GM12878 (cell line): ENCODE results near the gene KIFC3. TPM values are rescaled to one million over a fixed set of nuclear protein-coding genes. Genes with fewer than 3 reads are reported as not detected.

ENCODE experiments used
- BCLAF1 ChIP-seq: fragments of 450-650 bp; IDR thresholded peaks from 2 replicates; pipeline ENCODE4 v1.6.1; 2017; ENCODE audit warnings: antibody characterized with exemption, mild to moderate bottlenecking, moderate library complexity
- BRCA1 ChIP-seq: IDR thresholded peaks from 2 replicates; pipeline ENCODE4 v1.6.1; 2011; ENCODE audit warnings: low read depth, low read length, improper control_type of control experiment
- CEBPZ ChIP-seq: fragments of 150-350 bp; IDR thresholded peaks from 2 replicates; pipeline ENCODE4 v1.6.1; 2016; ENCODE audit warnings: low read depth, low read length
- E2F4 ChIP-seq: IDR thresholded peaks from 2 replicates; pipeline ENCODE4 v1.6.1; 2012; ENCODE audit warnings: low read depth, low read length, improper control_type of control experiment
- E2F8 ChIP-seq: fragments of 450-650 bp; IDR thresholded peaks from 2 replicates; pipeline ENCODE4 v1.6.1; 2018; ENCODE audit warnings: mild to moderate bottlenecking, low read depth, moderate library complexity; ENCODE audit not compliant: partially characterized antibody
- EGR1 ChIP-seq, 2 experiments: IDR thresholded peaks; 1 replicate in 1 of 2; 2 replicates in 1 of 2; pipeline ENCODE4 v1.6.1; 2011 to 2012; ENCODE audit warnings: low read depth in 2 of 2, low read length in 2 of 2, borderline replicate concordance in 1 of 2, mild to moderate bottlenecking in 1 of 2, moderate library complexity in 1 of 2
- EZH2 ChIP-seq: IDR thresholded peaks from 2 replicates; pipeline ENCODE4 v1.6.1; 2012; ENCODE audit warnings: low read depth, mild to moderate bottlenecking, control low read depth, inconsistent platforms, low read length, borderline replicate concordance; ENCODE audit not compliant: control insufficient read depth
- IRF3 ChIP-seq: fragments of 450-650 bp; IDR thresholded peaks from 2 replicates; pipeline ENCODE4 v1.6.1; 2014; ENCODE audit warnings: mild to moderate bottlenecking
- KLF5 ChIP-seq: fragments of 450-650 bp; IDR thresholded peaks from 2 replicates; pipeline ENCODE4 v1.6.1; 2014; ENCODE audit warnings: mild to moderate bottlenecking; ENCODE audit not compliant: partially characterized antibody
- MEF2B ChIP-seq: fragments of 450-650 bp; IDR thresholded peaks from 2 replicates; pipeline ENCODE4 v1.6.1; 2018; ENCODE audit warnings: mild to moderate bottlenecking, moderate library complexity; ENCODE audit not compliant: partially characterized antibody, poor library complexity, severe bottlenecking
- RB1 ChIP-seq: fragments of 450-650 bp; formaldehyde crosslinking; IDR thresholded peaks from 2 replicates; pipeline ENCODE4 v1.6.1; 2017; ENCODE audit warnings: mild to moderate bottlenecking, borderline replicate concordance
- RELA ChIP-seq: fragments of 450-650 bp; IDR thresholded peaks from 2 replicates; pipeline ENCODE4 v1.8.0; 2014; ENCODE audit warnings: borderline replicate concordance; ENCODE audit not compliant: partially characterized antibody
- SMAD1 ChIP-seq: fragments of 450-650 bp; IDR thresholded peaks from 2 replicates; pipeline ENCODE4 v1.6.1; 2018; ENCODE audit warnings: mild to moderate bottlenecking, low read depth; ENCODE audit not compliant: partially characterized antibody
- STAT1 ChIP-seq: fragments of 450-650 bp; conservative IDR thresholded peaks from 2 replicates; pipeline ENCODE4 v1.6.1; 2014; ENCODE audit warnings: antibody characterized with exemption, mild to moderate bottlenecking
- TCF12 ChIP-seq: IDR thresholded peaks from 2 replicates; pipeline ENCODE4 v1.6.1; 2011; ENCODE audit warnings: low read depth, mild to moderate bottlenecking, low read length
- YY1 ChIP-seq: IDR thresholded peaks from 2 replicates; pipeline ENCODE4 v1.6.1; 2011; ENCODE audit warnings: low read depth, mild to moderate bottlenecking, low read length
- ZZZ3 ChIP-seq: IDR thresholded peaks from 2 replicates; pipeline ENCODE4 v1.6.1; 2011; ENCODE audit warnings: low read depth; ENCODE audit not compliant: control insufficient read depth, insufficient read length
- polyA plus RNA-seq, 11 experiments: library from polyadenylated mRNA; depleted of rRNA in 4 of 11; unstranded in 6 of 11; stranded (reverse) in 5 of 11; fragments of >200 nt; fragmentation: Nextera tagmentation in 4 of 11; fragmentation: Illumina TruSeq in 1 of 11; extraction: Ambion mirVana in 4 of 11; extraction: Trizol in 1 of 11; gene quantifications; 1 replicate in 1 of 11; 2 replicates in 10 of 11; pipeline versions ENCODE4 v1.2.1 to v1.2.3, GENCODE V29; 2011 to 2016; ENCODE audit warnings: inconsistent platforms in 2 of 11, missing spikeins in 2 of 11, low read depth in 1 of 11
- total RNA-seq, 4 experiments: library from RNA; depleted of rRNA in 3 of 4; stranded (reverse); fragments of >200 nt in 3 of 4; fragmentation: Illumina TruSeq in 1 of 4; extraction: Trizol in 1 of 4; gene quantifications; 2 replicates each; pipeline versions ENCODE4 v1.2.1 to v1.2.3, GENCODE V29; 2013 to 2021

Gene KIFC3
- total and polyA plus RNA-seq, 10 of the 15 experiments (the other 5 are each of a cell fraction or from before 2014, with no cell fraction given), result 0.22 to 1.3 (median 0.26) TPM; not detected in 3

- TF ChIP-seq E2F8 (no peak), BCLAF1 (no peak), RB1 (peak; percentile 73; the same call in 1 of the 2 replicates), BRCA1 (no peak), E2F4 (no peak), MEF2B (no peak), EZH2 (no peak), CEBPZ (no peak), ZZZ3 (no peak), STAT1 (no peak), KLF5 (no peak), RELA (peak; percentile 52), SMAD1 (no peak), IRF3 (no peak), YY1 (peak; percentile 44; the same call in 1 of the 2 replicates), EGR1 (IDR thresholded peaks at IDR 0.05; ENCODE audit: borderline replicate concordance in 1 of 2, low read depth in 2 of 2, low read length in 2 of 2) (peak in 1 of 2 experiments; percentile 56; a peak in 1 of 3 replicates), TCF12 (no peak)
Measured at GRCh38 chr16:57757326-57757786, 44.9 kb downstream of the KIFC3 start (continued).
